Measurements from ENCODE around the gene HOXB5. TPM values are rescaled to one million over a fixed set of nuclear protein-coding genes. Genes with fewer than 3 reads are reported as not detected.

The HOXB5 gene
- total RNA-seq, 1 donor from 2014 or later, result not detected

- H3K9ac ChIP-seq (ENCODE audit: low read length), result peak overlapping the region; percentile 82
- H3K4me3 ChIP-seq (ENCODE audit: insufficient read depth, low read depth, low read length), result peak overlapping the region; percentile 43
- peak overlapping the region; percentile 84 for H3K4me2 ChIP-seq (ENCODE audit: low read length)
- no peak for FAIRE-seq
- peak overlapping the region; percentile 64 for H3K27ac ChIP-seq (ENCODE audit: low read depth, low read length)
- H3K9me3 Mint-ChIP-seq (ENCODE audit: unreplicated experiment), result peaks cover 36% of the 10 kb centered on the region
- TF ChIP-seq, protein P1, sequence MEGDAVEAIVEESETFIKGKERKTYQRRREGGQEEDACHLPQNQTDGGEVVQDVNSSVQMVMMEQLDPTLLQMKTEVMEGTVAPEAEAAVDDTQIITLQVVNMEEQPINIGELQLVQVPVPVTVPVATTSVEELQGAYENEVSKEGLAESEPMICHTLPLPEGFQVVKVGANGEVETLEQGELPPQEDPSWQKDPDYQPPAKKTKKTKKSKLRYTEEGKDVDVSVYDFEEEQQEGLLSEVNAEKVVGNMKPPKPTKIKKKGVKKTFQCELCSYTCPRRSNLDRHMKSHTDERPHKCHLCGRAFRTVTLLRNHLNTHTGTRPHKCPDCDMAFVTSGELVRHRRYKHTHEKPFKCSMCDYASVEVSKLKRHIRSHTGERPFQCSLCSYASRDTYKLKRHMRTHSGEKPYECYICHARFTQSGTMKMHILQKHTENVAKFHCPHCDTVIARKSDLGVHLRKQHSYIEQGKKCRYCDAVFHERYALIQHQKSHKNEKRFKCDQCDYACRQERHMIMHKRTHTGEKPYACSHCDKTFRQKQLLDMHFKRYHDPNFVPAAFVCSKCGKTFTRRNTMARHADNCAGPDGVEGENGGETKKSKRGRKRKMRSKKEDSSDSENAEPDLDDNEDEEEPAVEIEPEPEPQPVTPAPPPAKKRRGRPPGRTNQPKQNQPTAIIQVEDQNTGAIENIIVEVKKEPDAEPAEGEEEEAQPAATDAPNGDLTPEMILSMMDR (IDR thresholded peaks at IDR 0.05; ENCODE audit: insufficient read depth, low read depth, low read length), result no peak
- peak; percentile 75 for TF ChIP-seq EZH2 (IDR thresholded peaks at IDR 0.05; ENCODE audit: insufficient read depth, low read length)
- H3K27me3 Mint-ChIP-seq (ENCODE audit: low read depth, unreplicated experiment), result peaks cover 78% of the 10 kb centered on the region
- H3K4me1 ChIP-seq (ENCODE audit: insufficient read depth, low read length), result peaks cover 13% of the 10 kb centered on the region
- H3K27ac Mint-ChIP-seq (ENCODE audit: unreplicated experiment), result no peak overlapping the region
- peaks cover 70% of the 10 kb centered on the region for H3K79me2 ChIP-seq (ENCODE audit: insufficient read depth, low read length)
- no peaks in the 10 kb centered on the region for H3K4me1 Mint-ChIP-seq (ENCODE audit: low read depth, unreplicated experiment)
- H3K36me3 ChIP-seq (ENCODE audit: insufficient read depth, low read length), result no peaks in the 10 kb centered on the region
- H3K4me3 Mint-ChIP-seq (ENCODE audit: unreplicated experiment), result no peak overlapping the region
- peaks cover 3% of the 10 kb centered on the region for H3K36me3 Mint-ChIP-seq (ENCODE audit: low read depth, unreplicated experiment)
- no peak overlapping the region for H2AFZ ChIP-seq (ENCODE audit: low read depth, low read length)
- no peaks in the 10 kb centered on the region for H3K9me3 ChIP-seq (ENCODE audit: insufficient read depth, low read depth, low read length)
- peak; percentile 32 for DNase-seq (ENCODE audit: low read depth)
- H4K20me1 ChIP-seq (ENCODE audit: insufficient read depth, low read length), result peaks cover 4% of the 10 kb centered on the region
- peaks cover 86% of the 10 kb centered on the region for H3K27me3 ChIP-seq (ENCODE audit: insufficient read depth, low read length)
Observed at GRCh38 chr17:48578616-48579470, 14.7 kb downstream of the HOXB5 start.

DNA sequence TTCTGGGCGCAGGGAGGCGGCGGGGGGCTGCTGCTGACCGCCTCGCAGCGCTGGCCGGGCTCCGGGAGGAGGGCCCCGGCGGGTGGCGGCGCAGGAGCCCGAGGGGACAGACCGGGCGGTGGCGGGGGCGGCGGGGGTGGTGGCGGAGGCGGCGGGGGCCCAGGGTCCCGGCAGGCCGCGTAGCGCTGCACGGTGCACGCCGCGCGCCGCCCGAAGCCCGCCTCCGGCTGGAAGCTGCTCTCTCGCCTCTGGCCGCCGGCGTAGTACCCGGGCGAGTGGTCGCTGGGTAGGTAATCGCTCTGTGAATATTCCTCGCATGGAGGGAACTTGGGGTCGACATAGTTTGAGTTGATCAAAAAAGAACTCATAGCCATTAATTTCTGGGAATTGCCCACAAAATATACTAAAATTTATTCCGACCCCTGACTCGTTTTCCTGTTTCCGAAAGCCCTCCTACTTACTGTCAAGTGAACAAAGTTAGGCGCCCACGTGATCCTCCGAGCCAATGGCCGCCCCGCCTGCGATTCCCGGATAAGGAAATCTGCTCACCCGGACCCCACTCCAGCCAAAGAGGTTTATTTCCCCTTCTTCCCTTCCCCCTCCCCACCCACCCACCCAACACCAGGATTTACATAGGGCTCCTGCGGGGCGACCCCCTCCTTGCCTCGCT is 15.5 kb downstream of the HOXB5 start, which contains the start of gene HOXB4:
HOXB4 (minus strand) TSS at position 405 of the 670 bp plus-strand sequence; CDS start at position 374, 31 bp downstream.
- H3K4me1 Mint-ChIP-seq (ENCODE audit: low read depth, unreplicated experiment), result no peaks in the 10 kb centered on the region
- peaks cover 87% of the 10 kb centered on the region for H3K27me3 ChIP-seq (ENCODE audit: insufficient read depth, low read length)
- no peak for TF ChIP-seq EZH2 (IDR thresholded peaks at IDR 0.05; ENCODE audit: insufficient read depth, low read length)
- TF ChIP-seq, protein P1 (IDR thresholded peaks at IDR 0.05; ENCODE audit: insufficient read depth, low read depth, low read length), result no peak
- H3K9me3 Mint-ChIP-seq (ENCODE audit: unreplicated experiment), result peaks cover 33% of the 10 kb centered on the region
- peaks cover 4% of the 10 kb centered on the region for H4K20me1 ChIP-seq (ENCODE audit: insufficient read depth, low read length)
- H3K4me3 ChIP-seq (ENCODE audit: insufficient read depth, low read depth, low read length), result peak within 1 kb of the TSS; percentile 58
- H3K36me3 ChIP-seq (ENCODE audit: insufficient read depth, low read length), result no peaks in the 10 kb centered on the region
- H3K4me3 Mint-ChIP-seq (ENCODE audit: unreplicated experiment), result no peak within 1 kb of the TSS
- H2AFZ ChIP-seq (ENCODE audit: low read depth, low read length), result no peak within 1 kb of the TSS
- H3K9ac ChIP-seq (ENCODE audit: low read length), result peak within 1 kb of the TSS; percentile 82
- no peaks in the 10 kb centered on the region for H3K9me3 ChIP-seq (ENCODE audit: insufficient read depth, low read depth, low read length)
- peak within 1 kb of the TSS; percentile 84 for H3K4me2 ChIP-seq (ENCODE audit: low read length)
- DNase-seq (ENCODE audit: low read depth) (peak; percentile 78), FAIRE-seq (no peak)
- peaks cover 71% of the 10 kb centered on the region for H3K27me3 Mint-ChIP-seq (ENCODE audit: low read depth, unreplicated experiment)
- peaks cover 13% of the 10 kb centered on the region for H3K4me1 ChIP-seq (ENCODE audit: insufficient read depth, low read length)
- H3K27ac Mint-ChIP-seq (ENCODE audit: unreplicated experiment), result no peak within 1 kb of the TSS
- H3K36me3 Mint-ChIP-seq (ENCODE audit: low read depth, unreplicated experiment), result peaks cover 3% of the 10 kb centered on the region
- peak within 1 kb of the TSS; percentile 77 for H3K27ac ChIP-seq (ENCODE audit: low read depth, low read length)
- peaks cover 72% of the 10 kb centered on the region for H3K79me2 ChIP-seq (ENCODE audit: insufficient read depth, low read length)
